ENCODE data around the gene DPH3.

DPH3 gene

GRCh38 chr3:16251316-16252085, 13.2 kb downstream of the DPH3 start:
- TF ChIP-seq PAX5 (IDR thresholded peaks at IDR 0.05; ENCODE audit: insufficient read depth, low read length, severe bottlenecking) (no peak), SPI1 (IDR thresholded peaks at IDR 0.05; ENCODE audit: low read depth, low read length) (no peak), POLR2A (IDR thresholded peaks at IDR 0.05; ENCODE audit: low read depth, low read length) (no peak), POLR2AphosphoS5 (IDR thresholded peaks at IDR 0.05; ENCODE audit: low read depth, low read length) (no peak), POU2F2 (IDR thresholded peaks at IDR 0.05; ENCODE audit: low read depth, low read length) (no peak), TAF1 (IDR thresholded peaks at IDR 0.05; ENCODE audit: low read depth, low read length) (no peak)
- FAIRE-seq (no peak), DNase-seq (ENCODE audit: insufficient read length, low spot score) (no peak)

DNA sequence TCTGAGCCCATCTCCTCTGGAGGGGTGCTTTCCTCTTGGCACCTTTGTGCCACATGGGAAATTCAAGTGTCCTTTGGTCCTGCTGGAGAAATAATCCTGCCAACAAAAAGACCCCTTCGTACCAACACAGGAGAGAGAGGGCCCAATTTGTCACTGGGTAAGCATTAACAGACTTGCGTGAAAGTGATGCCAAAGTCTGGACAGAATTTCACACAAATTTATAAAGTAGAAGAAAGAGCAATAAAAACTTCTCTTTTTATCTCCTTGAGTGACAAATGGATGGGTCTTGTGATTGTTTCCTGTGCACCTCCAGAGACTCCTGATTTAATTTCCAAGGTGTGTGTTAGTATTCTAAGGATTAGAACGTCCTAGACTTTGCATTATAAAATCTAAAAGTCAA, 14.9 kb downstream of the DPH3 start:
- TF ChIP-seq POLR2A (IDR thresholded peaks at IDR 0.05; ENCODE audit: low read depth, low read length) (no peak), TAF1 (IDR thresholded peaks at IDR 0.05; ENCODE audit: low read depth, low read length) (no peak), POLR2AphosphoS5 (IDR thresholded peaks at IDR 0.05; ENCODE audit: low read depth, low read length) (no peak), PAX5 (IDR thresholded peaks at IDR 0.05; ENCODE audit: insufficient read depth, low read length, severe bottlenecking) (no peak)
- no peak for DNase-seq (ENCODE audit: insufficient read length, low spot score)
- FAIRE-seq: no peak

DNA sequence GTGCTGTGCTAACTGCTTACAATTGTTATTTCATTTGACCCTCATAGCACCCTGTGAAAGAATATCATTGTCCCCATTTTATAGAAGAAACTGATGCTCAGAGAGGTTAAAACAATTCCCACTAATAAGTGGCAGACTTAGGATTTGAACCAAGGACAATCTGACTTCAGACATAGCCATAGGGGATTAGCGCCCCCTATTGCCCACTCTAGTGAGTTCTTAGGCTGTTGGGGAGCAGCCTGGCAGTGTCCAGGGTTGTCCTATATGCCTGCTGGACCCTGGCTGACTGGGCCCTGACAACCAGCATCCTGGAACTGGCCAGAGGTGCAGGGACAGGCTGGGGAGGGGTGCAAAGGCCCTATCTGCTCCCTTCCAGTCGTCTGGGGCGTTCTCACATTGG, 15.4 kb downstream of the DPH3 start:
- DNase-seq (ENCODE audit: insufficient read length, low spot score) (no peak), FAIRE-seq (no peak)
- TF ChIP-seq TAF1 (IDR thresholded peaks at IDR 0.05; ENCODE audit: low read depth, low read length) (no peak), POLR2AphosphoS5 (IDR thresholded peaks at IDR 0.05; ENCODE audit: low read depth, low read length) (no peak), POLR2A (IDR thresholded peaks at IDR 0.05; ENCODE audit: low read depth, low read length) (no peak), POU2F2 (IDR thresholded peaks at IDR 0.05; ENCODE audit: low read depth, low read length) (no peak), PAX5 (IDR thresholded peaks at IDR 0.05; ENCODE audit: insufficient read depth, low read length, severe bottlenecking) (no peak)

- DNase-seq (ENCODE audit: insufficient read length, low spot score) (no peak), FAIRE-seq (no peak)
- TF ChIP-seq TAF1 (IDR thresholded peaks at IDR 0.05; ENCODE audit: low read depth, low read length) (no peak), POU2F2 (IDR thresholded peaks at IDR 0.05; ENCODE audit: low read depth, low read length) (no peak), PAX5 (IDR thresholded peaks at IDR 0.05; ENCODE audit: insufficient read depth, low read length, severe bottlenecking) (no peak), POLR2A (IDR thresholded peaks at IDR 0.05; ENCODE audit: low read depth, low read length) (no peak), POLR2AphosphoS5 (IDR thresholded peaks at IDR 0.05; ENCODE audit: low read depth, low read length) (no peak), SPI1 (IDR thresholded peaks at IDR 0.05; ENCODE audit: low read depth, low read length) (no peak)
Observed at GRCh38 chr3:16248556-16248955, 16.2 kb downstream of the DPH3 start.

DNA sequence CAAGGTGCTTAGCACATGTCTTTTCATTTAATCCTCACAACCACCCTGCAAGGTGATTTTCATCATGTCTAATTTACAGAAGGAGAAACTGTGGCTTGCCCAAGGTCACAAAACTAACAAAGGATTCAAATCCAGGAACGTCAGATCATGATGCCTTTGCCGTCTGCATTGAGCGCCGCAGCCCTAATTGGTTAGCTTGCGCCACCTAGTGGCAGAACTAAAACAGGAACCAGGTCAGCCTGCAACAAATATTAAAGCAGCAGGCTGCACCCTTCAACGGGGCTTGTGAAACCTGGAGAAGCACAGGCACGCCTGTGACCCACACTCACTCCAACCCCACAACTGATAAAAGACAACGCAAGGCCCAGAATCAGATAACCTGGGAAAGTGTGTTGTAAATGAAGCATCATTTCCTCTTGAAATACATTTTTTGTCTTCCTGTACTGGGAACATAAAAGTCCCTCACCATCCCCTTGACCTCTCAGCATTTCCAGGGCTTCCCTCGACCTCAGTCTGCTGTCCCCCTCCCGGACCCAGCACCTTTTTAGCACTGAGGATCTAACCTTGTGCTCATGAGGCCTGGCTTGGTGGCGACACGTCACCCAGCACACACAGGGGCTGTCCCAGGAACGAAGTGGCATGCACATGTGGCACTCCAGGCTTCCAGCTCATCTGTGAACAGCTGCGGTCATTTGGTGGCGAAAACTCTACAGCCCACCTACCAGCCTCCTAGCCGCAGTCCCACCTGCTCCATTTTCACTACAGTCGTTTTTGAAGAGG, 17.3 kb downstream of the DPH3 start:
- DNase-seq (ENCODE audit: insufficient read length, low spot score) (peak; percentile 53), FAIRE-seq (peak; percentile 93)
- TF ChIP-seq PAX5 (IDR thresholded peaks at IDR 0.05; ENCODE audit: insufficient read depth, low read length, severe bottlenecking): no peak
- TF ChIP-seq POLR2AphosphoS5 (IDR thresholded peaks at IDR 0.05; ENCODE audit: low read depth, low read length): no peak
- peak; percentile 52 for TF ChIP-seq SPI1 (IDR thresholded peaks at IDR 0.05; ENCODE audit: low read depth, low read length)
- TF ChIP-seq POU2F2 (IDR thresholded peaks at IDR 0.05; ENCODE audit: low read depth, low read length): peak; percentile 32; the same call in 1 of the 2 replicates

- no peak for FAIRE-seq
- DNase-seq (ENCODE audit: insufficient read length, low spot score): no peak
Observed at GRCh38 chr3:16245609-16246008, 19.1 kb downstream of the DPH3 start.

GRCh38 chr3:16243706-16244490, 20.8 kb downstream of the DPH3 start:
- DNase-seq (ENCODE audit: insufficient read length, low spot score): no peak
- TF ChIP-seq POLR2AphosphoS5 (IDR thresholded peaks at IDR 0.05; ENCODE audit: low read depth, low read length): no peak
- no peak for TF ChIP-seq POU2F2 (IDR thresholded peaks at IDR 0.05; ENCODE audit: low read depth, low read length)
- TF ChIP-seq POLR2A (IDR thresholded peaks at IDR 0.05; ENCODE audit: low read depth, low read length): no peak
- no peak for TF ChIP-seq TAF1 (IDR thresholded peaks at IDR 0.05; ENCODE audit: low read depth, low read length)
- TF ChIP-seq PAX5 (IDR thresholded peaks at IDR 0.05; ENCODE audit: insufficient read depth, low read length, severe bottlenecking): no peak
- no peak for TF ChIP-seq SPI1 (IDR thresholded peaks at IDR 0.05; ENCODE audit: low read depth, low read length)
- FAIRE-seq: no peak

More at GRCh38 chr3:16245609-16246008, 19.1 kb downstream of the DPH3 start:
- no peak for TF ChIP-seq POLR2AphosphoS5 (IDR thresholded peaks at IDR 0.05; ENCODE audit: low read depth, low read length)
- TF ChIP-seq POLR2A (IDR thresholded peaks at IDR 0.05; ENCODE audit: low read depth, low read length): no peak
- peak; percentile 91; the same call in 1 of the 2 replicates for TF ChIP-seq POU2F2 (IDR thresholded peaks at IDR 0.05; ENCODE audit: low read depth, low read length)

GRCh38 chr3:16242177-16242576, 22.6 kb downstream of the DPH3 start:
- DNase-seq (ENCODE audit: insufficient read length, low spot score) (no peak), FAIRE-seq (no peak)
- TF ChIP-seq POLR2AphosphoS5 (IDR thresholded peaks at IDR 0.05; ENCODE audit: low read depth, low read length) (no peak), SPI1 (IDR thresholded peaks at IDR 0.05; ENCODE audit: low read depth, low read length) (no peak), TAF1 (IDR thresholded peaks at IDR 0.05; ENCODE audit: low read depth, low read length) (no peak), POLR2A (IDR thresholded peaks at IDR 0.05; ENCODE audit: low read depth, low read length) (no peak), POU2F2 (IDR thresholded peaks at IDR 0.05; ENCODE audit: low read depth, low read length) (no peak), PAX5 (IDR thresholded peaks at IDR 0.05; ENCODE audit: insufficient read depth, low read length, severe bottlenecking) (no peak)

DNA sequence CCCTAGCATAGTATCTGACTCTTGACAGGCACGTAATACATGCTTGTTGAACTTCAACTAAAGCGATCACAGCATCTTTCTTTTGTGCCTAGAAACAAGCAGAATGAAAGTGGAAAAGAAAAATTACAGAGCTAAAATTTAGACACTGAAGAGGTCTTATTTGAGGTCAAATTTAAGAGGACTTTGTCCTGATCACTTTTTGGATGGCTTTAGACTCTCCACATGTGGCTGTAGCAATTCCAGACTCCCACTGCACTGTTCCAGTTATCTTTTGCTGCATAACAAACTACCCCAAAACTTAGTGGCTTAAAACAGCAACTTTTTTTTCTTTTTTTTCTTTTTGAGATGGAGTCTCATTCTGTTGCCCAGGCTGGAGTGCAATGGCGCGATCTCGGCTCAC, 23.5 kb downstream of the DPH3 start:
- no peak for FAIRE-seq
- DNase-seq (ENCODE audit: insufficient read length, low spot score): no peak
- TF ChIP-seq SPI1 (IDR thresholded peaks at IDR 0.05; ENCODE audit: low read depth, low read length): no peak
- TF ChIP-seq POLR2A (IDR thresholded peaks at IDR 0.05; ENCODE audit: low read depth, low read length): no peak
- TF ChIP-seq POU2F2 (IDR thresholded peaks at IDR 0.05; ENCODE audit: low read depth, low read length): no peak
- TF ChIP-seq POLR2AphosphoS5 (IDR thresholded peaks at IDR 0.05; ENCODE audit: low read depth, low read length): no peak
- no peak for TF ChIP-seq PAX5 (IDR thresholded peaks at IDR 0.05; ENCODE audit: insufficient read depth, low read length, severe bottlenecking)
- TF ChIP-seq TAF1 (IDR thresholded peaks at IDR 0.05; ENCODE audit: low read depth, low read length): no peak

Data from GM12891 (cell line).